OCI-M2 (cell line): Measurements from ENCODE around the gene SORCS1.

Source experiments
- DNase-seq: peaks from one replicate; lab custom pipeline; 2025; ENCODE audit not compliant: unreplicated experiment; lab: John Stamatoyannopoulos, UW

Gene SORCS1

DNA sequence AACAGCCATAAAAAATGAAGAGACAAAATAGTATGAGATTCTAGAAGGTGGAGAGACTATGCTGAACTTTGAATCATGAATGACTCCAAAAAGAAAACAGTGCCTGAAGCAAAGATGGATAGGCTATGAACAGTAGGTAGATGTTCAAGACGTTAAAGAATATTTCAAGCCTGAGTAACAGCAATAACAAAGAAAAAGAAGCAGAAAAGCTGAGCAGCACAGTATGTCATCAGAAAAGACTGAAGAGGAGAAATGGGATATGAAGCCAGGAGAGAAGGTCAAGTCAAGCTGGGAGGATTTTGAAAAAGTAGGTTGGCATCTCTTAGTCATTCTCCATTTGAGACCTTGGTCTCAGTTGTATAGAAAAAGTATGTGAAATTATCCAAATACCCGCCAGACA, 484.4 kb downstream of the SORCS1 start:
- no peak for DNase-seq

DNA sequence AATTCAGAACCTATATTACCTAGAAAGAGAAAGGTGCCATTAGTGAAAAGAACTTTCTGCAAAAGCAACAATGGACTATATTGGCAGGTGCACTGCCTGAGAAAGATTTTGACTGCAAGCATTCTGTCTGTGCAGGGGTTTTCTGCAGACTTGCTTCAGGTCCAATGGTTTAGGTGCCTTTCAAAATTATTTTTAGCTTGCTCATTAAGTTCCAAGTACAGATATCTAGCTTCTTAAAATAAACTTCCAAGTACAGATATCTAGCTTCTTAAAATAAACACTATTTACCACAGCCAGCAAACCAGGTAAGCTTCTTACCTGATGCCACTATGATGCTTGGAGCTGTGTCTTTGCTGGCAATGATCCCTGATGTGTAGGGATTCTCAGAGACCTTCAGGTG, 485.2 kb downstream of the SORCS1 start:
- no peak for DNase-seq

GRCh38 chr10:106672517-106673175, 491.9 kb downstream of the SORCS1 start:
- DNase-seq = no peak

DNA sequence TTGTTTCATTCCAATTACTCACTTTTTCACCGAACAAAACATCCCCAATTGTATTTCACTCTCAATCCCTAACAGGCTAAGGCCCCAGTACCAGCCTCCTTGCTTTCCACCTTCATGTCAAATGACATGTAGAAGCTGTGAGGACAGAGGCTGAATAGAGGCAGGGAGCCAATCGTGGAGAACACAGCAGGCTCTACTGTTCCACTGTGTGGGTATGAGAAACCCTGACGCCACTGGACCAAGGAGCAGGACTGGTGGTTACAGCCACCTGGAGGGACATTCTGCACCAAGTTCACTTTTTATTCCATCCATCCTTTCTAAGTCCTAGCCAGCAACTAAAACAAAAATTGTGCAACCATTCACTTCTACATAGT, 502.8 kb downstream of the SORCS1 start:
- DNase-seq = no peak

- DNase-seq = no peak
These were observed 503.3 kb downstream of the SORCS1 start for GRCh38 chr10:106661133-106661766.

- DNase-seq = no peak
These were observed 504.0 kb downstream of the SORCS1 start for GRCh38 chr10:106660550-106660949.

DNA sequence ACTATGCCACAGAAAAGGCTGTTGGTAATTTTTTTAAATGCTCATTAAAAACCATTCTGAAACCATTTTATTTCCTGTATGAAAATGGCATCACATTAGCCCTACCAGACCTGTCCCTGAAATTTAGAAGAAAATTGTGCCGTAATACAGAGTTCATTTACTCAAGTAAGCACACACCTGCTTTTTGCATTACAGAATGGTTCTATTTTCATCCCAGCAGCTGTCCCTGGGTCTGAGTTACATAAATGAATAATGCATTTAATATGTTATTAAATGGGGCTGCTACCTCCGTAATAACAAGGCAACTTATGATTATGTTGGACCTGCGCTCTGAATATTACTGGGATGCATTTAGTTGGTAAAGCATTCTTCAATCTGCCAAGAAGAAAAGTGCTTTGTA, 508.9 kb downstream of the SORCS1 start:
- DNase-seq = no peak

DNA sequence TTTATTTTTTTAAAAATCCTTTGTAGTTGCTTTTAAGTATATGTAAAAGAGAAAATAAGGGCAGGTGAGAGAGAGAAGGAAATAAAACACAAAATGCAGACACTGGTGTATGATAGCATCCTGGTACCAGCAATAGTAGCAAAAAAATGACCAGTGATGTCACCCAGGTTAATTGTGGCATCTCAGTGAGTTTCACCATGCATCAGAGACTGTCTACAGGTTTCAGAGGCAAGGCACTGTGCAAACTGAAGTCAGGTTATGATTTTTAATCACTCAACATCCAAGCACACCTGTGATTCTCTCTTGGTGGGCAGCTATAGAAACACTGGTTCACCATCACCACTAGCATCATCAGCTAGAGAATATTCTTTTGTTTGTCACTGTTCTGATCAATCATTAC, 509.3 kb downstream of the SORCS1 start:
- DNase-seq = no peak

DNA sequence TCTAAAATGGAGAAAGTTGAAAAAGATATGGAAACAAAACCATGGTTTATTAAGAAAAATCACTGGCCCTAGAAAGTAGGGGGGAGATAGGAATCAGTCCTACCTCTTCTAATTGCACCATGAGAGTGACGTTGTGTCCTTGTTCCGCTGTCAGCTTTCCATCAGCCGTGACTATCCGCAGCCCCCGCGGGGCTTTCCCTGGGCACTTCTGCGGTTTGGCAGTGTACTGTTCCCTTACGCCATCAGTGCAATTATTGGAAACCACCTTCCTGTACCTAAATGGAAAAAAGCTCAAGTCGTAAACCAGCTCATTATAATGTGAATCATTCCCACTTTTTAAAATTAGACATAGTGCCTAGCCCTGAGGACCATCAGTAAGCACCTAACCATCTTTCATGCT, 512.2 kb downstream of the SORCS1 start:
- DNase-seq = no peak

DNA sequence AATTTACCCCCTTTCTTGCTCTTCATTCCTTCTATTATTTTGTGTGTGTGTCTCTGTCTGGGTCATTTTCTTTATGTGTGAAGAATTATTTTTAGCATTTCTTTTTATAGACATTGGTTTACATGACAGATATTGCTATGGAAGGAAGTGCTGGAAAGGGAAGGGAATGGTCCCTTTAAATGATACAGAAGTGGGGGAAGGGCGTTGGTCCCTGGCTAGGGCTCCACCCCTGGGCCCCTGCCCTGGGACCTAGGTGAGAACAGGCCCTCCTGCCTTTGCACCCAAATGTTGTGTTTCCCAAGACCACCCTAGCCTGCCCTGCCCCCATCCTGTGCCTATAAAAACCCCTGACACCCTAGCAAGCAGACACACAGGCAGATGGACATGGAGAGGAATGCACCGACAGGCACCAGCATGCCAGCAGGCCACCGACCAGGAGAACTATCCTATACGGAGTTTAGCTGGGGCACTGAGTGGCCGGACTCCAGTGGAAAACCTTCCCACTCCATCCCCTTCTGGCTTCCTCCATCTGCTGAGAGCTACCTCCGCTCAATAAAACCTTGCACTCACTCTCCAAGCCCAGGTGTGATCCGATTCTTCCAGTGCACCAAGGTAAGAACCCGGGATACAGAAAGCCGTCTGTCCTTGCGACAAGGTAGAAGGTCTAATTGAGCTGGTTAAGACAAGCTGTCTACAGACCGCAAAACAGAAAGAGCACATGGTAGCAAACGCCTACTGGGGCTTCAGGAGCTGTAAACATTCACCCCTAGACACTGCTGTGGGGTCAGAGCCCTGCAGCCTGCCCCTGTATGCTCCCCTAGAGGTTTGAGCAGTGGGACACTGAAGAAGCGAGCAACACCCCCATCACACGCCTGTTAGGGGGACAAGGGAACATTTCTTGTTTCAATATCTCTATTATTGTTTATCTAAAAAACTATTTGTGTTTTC, 515.7 kb downstream of the SORCS1 start:
- DNase-seq = no peak

- DNase-seq = no peak
These were observed 521.0 kb downstream of the SORCS1 start for GRCh38 chr10:106643473-106643872.

DNA sequence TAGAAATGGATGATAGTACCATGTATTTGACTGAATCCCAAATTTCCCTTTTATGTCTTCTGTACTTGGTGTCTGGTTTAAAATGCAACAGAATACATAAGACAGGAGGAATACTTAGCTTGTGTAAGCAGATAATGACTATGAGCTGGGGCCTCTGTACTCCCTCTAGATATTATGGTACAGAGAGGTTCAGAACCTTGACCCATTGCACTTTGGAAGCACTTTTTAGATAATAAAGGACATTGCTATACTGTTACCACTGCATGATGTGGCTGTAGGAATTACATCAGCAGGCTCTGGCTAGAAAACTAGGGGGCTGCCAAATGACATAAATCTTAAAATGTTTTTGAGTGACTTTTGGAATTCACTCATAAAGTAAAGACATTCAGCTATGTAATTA, 526.6 kb downstream of the SORCS1 start:
- no peak for DNase-seq

DNA sequence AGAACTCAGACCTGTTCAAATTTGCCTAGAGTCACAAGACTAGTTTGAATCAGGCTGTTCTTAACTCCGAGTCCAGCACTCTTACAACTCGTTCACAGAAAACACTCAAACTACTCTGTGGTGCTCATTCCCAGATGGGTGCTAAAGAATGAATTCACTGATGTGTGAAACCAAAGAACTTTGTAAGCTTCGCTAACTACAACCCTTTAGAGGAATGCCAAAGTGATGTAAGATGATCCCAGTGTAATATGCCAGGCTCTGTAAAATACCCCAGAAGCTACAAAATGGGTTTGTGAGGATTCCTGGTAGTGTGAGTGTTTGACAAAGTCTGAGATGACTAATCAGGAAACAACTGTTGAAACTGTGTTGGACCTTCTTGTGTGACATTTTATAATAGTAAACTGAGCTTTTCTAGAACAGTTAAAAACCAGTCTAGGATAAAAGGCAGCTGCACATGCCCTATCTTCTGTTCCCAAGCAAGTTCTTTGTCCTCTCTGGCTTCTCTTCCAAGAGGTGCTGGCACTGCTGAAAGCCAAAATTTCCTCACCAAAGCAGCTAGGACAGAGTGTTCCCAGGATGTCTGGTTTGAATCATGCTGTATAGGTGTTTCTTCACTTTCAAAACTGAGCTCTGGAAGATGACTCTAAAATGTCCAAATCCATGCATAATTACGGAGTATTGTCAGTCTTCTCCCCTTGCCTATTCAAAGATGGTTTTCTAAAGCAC, 527.6 kb downstream of the SORCS1 start:
- no peak for DNase-seq

DNA sequence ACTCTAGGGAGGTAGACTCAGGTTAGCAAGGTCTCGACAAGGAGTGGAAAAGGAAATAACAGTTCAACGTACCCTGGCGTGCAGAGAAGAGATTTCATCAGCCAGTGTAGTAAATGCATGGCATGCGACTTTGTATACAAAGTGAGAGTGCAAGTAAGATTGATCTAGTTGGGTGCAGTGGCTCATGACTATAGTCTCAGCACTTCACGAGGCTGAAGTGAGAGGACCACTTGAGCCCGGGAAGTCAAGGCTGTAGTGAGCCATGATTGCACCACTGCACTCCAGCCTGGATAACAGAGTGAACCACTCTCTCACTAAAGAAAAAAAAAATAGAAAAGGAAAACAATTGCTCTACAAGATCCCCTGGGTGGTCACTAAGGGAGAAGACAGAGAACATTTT, 528.6 kb downstream of the SORCS1 start:
- no peak for DNase-seq

- no peak for DNase-seq
These were observed 533.3 kb downstream of the SORCS1 start for GRCh38 chr10:106631016-106631702.

GRCh38 chr10:106626371-106626770, 538.1 kb downstream of the SORCS1 start:
- DNase-seq = no peak

DNA sequence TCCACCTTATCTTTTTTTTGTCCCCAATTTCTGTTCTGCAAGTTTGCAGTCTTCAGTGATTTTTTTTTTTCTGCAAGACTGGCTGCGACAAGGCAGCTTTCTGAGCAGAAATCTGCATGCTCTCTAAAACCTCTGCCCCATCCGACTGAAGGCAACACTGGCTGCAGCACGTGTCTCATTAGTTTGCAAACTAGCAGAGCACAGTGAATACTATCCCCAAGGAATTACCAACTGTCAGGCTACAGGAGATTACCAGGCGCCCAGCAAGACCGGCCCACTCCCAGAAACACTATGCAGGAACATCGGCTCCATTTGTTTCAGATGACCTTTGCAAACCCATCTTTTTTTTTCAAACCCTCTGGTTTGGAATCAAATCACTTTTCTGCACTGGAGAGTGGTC, 538.8 kb downstream of the SORCS1 start:
- DNase-seq = no peak

DNA sequence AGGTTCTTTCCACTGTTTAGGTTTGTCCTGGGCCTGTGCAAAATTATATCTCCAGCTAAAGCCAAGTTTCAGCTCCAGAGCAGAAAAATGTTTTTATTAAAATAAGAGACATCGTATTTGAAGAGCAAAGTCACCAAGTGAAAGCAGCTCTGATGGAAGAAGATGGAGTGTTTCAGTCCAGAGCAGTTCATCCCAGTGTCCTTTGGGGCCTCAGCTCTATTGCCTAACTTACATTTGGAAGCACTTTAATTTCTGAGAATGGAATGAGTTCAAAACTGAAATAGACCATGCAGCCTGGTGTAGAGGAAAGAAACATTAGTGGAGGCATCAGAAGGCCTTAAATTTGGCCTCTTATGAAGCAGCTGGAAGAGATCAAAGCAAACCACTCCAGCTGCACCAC, 545.2 kb downstream of the SORCS1 start:
- no peak for DNase-seq

- no peak for DNase-seq
These were observed 545.9 kb downstream of the SORCS1 start for GRCh38 chr10:106618646-106619045.

DNA sequence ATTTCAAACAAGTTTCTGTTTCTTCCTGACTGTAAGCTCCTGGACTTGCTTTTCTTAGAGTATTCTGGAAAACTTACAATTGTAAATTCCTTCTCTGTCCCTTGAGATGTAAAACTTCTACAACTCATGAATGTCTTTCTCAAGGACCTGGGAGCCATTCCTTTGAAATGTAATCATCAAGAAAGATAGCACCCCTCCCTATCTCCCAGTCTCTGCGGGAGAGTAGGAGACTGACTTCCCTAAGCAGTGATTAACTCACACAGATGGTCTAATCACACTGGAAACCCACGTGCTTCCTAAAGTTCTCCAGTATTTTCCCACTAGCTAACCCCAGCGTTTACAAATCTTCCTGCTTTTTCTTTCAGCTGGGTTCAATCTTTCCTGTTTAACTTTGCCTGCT, 549.4 kb downstream of the SORCS1 start:
- no peak for DNase-seq

- no peak for DNase-seq
These were observed 550.2 kb downstream of the SORCS1 start for GRCh38 chr10:106614293-106614692.
